HEK293 (cell line): ENCODE results near the gene ANKRD11.

Experiments
- CTCF ChIA-PET: fragments of 350-600 bp; formaldehyde crosslinking; extraction: SDS; loops from one replicate; lab custom pipeline; 2021; ENCODE audit warnings: antibody characterized with exemption; lab: Yijun Ruan, JAX
- POLR2A ChIA-PET: fragments of 300-600 bp; formaldehyde crosslinking; extraction: SDS; loops from one replicate; lab custom pipeline; 2020; ENCODE audit warnings: antibody characterized with exemption, inconsistent platforms; lab: Yijun Ruan, JAX
- H3K27ac ChIP-seq: fragments of 200-500 bp; sonication (Bioruptor generic); 2 replicates; pipeline ENCODE4 v1.5.1; 2014; ENCODE audit warnings: low read depth, low read length, control low read depth, inconsistent platforms; ENCODE audit errors: extremely low read depth
- H3K36me3 ChIP-seq, 2 experiments: fragments of 200-500 bp in 1 of 2; sonication (Bioruptor generic) in 1 of 2; 1 replicate in 1 of 2; 2 replicates in 1 of 2; pipeline ENCODE4 v1.5.1; 2014 to 2017; ENCODE audit warnings: inconsistent platforms in 2 of 2, low read length in 2 of 2; ENCODE audit not compliant: control insufficient read depth in 2 of 2, insufficient read depth in 1 of 2
- H3K4me1 ChIP-seq: fragments of 200-500 bp; sonication (Bioruptor generic); 2 replicates; pipeline ENCODE4 v1.5.1; 2014; ENCODE audit warnings: mild to moderate bottlenecking, low read length, inconsistent platforms; ENCODE audit not compliant: control insufficient read depth, insufficient read depth
- H3K4me3 ChIP-seq: 2 replicates; pipeline ENCODE4 v1.5.1; 2011; ENCODE audit warnings: low read depth, mild to moderate bottlenecking, control low read depth, low read length, moderate library complexity
- H3K9me3 ChIP-seq: fragments of 200-500 bp; sonication (Bioruptor generic); 2 replicates; pipeline ENCODE4 v1.5.1; 2014; ENCODE audit warnings: low read depth, low read length, inconsistent platforms; ENCODE audit not compliant: control insufficient read depth, insufficient read depth
- ATF2 ChIP-seq: fragments of 450-650 bp; formaldehyde crosslinking; IDR thresholded peaks from 2 replicates; pipeline ENCODE4 v1.5.1; 2016; ENCODE audit warnings: missing biosample characterization, missing genetic modification characterization, low read depth
- CTCF ChIP-seq: fragments of 450-650 bp; formaldehyde crosslinking; IDR thresholded peaks from 2 replicates; pipeline ENCODE4 v1.5.1; 2016; ENCODE audit warnings: missing biosample characterization, missing genetic modification characterization
- GLI2 ChIP-seq: fragments of 450-650 bp; formaldehyde crosslinking; IDR thresholded peaks from 2 replicates; pipeline ENCODE4; 2017; ENCODE audit warnings: missing biosample characterization, missing genetic modification characterization, low read depth, borderline replicate concordance
- OSR2 ChIP-seq: fragments of 450-650 bp; formaldehyde crosslinking; IDR thresholded peaks from 2 replicates; pipeline ENCODE4 v1.5.1; 2016; ENCODE audit warnings: missing biosample characterization, missing genetic modification characterization
- REST ChIP-seq: fragments of 450-650 bp; formaldehyde crosslinking; IDR thresholded peaks from 2 replicates; pipeline ENCODE4 v1.5.1; 2016; ENCODE audit warnings: missing biosample characterization, missing genetic modification characterization
- SP2 ChIP-seq: fragments of 450-650 bp; formaldehyde crosslinking; IDR thresholded peaks from 2 replicates; pipeline ENCODE4 v1.5.1; 2016; ENCODE audit warnings: missing biosample characterization, missing genetic modification characterization
- WT1 ChIP-seq: fragments of 450-650 bp; formaldehyde crosslinking; IDR thresholded peaks from 2 replicates; pipeline ENCODE4 v1.5.1; 2016; ENCODE audit warnings: missing biosample characterization, missing genetic modification characterization
- ZBTB17 ChIP-seq: fragments of 450-650 bp; formaldehyde crosslinking; IDR thresholded peaks from 2 replicates; pipeline ENCODE4 v1.5.1; 2016; ENCODE audit warnings: missing biosample characterization, missing genetic modification characterization
- ZBTB44 ChIP-seq: fragments of 450-650 bp; IDR thresholded peaks from 2 replicates; pipeline ENCODE4 v1.5.1; 2018; ENCODE audit warnings: missing biosample characterization, mild to moderate bottlenecking, missing genetic modification characterization
- ZIC2 ChIP-seq: fragments of 450-650 bp; formaldehyde crosslinking; IDR thresholded peaks from 2 replicates; pipeline ENCODE4 v1.5.1; 2016; ENCODE audit warnings: missing biosample characterization, missing genetic modification characterization
- ZNF10 ChIP-seq: fragments of 450-650 bp; formaldehyde crosslinking; IDR thresholded peaks from 2 replicates; pipeline ENCODE4 v1.5.1; 2017; ENCODE audit warnings: missing biosample characterization, missing genetic modification characterization
- ZNF140 ChIP-seq: fragments of 450-650 bp; formaldehyde crosslinking; IDR thresholded peaks from 2 replicates; pipeline ENCODE4 v1.5.1; 2016; ENCODE audit warnings: missing biosample characterization, missing genetic modification characterization
- ZNF155 ChIP-seq: fragments of 450-650 bp; formaldehyde crosslinking; IDR thresholded peaks from 2 replicates; pipeline ENCODE4 v1.5.1; 2016; ENCODE audit warnings: missing biosample characterization, missing genetic modification characterization
- ZNF16 ChIP-seq: fragments of 450-650 bp; formaldehyde crosslinking; IDR thresholded peaks from 2 replicates; pipeline ENCODE4 v1.5.1; 2016; ENCODE audit warnings: low read depth, missing biosample characterization, missing genetic modification characterization
- ZNF19 ChIP-seq: fragments of 450-650 bp; formaldehyde crosslinking; IDR thresholded peaks from 2 replicates; pipeline ENCODE4; 2016; ENCODE audit warnings: missing biosample characterization, missing genetic modification characterization, low read depth
- ZNF239 ChIP-seq: fragments of 450-650 bp; formaldehyde crosslinking; IDR thresholded peaks from 2 replicates; pipeline ENCODE4 v1.5.1; 2016; ENCODE audit warnings: missing biosample characterization, missing genetic modification characterization
- ZNF274 ChIP-seq, 2 experiments: fragments of 200-500 bp in 1 of 2; fragments of 450-650 bp in 1 of 2; sonication (Bioruptor generic) in 1 of 2; formaldehyde crosslinking in 1 of 2; IDR thresholded peaks; 2 replicates each; pipeline versions ENCODE4 v1.5.1 to v1.6.1; 2014 to 2016; ENCODE audit warnings: borderline replicate concordance in 1 of 2, inconsistent platforms in 1 of 2, low read length in 1 of 2, missing biosample characterization in 1 of 2, missing genetic modification characterization in 1 of 2
- ZNF302 ChIP-seq: fragments of 450-650 bp; formaldehyde crosslinking; IDR thresholded peaks from 2 replicates; pipeline ENCODE4 v1.5.1; 2016; ENCODE audit warnings: missing biosample characterization, missing genetic modification characterization, low read depth
- ZNF324 ChIP-seq: fragments of 450-650 bp; formaldehyde crosslinking; IDR thresholded peaks from 2 replicates; pipeline ENCODE4 v1.5.1; 2016; ENCODE audit warnings: missing biosample characterization, missing genetic modification characterization
- ZNF354C ChIP-seq: fragments of 450-650 bp; formaldehyde crosslinking; IDR thresholded peaks from 2 replicates; pipeline ENCODE4 v1.5.1; 2016; ENCODE audit warnings: missing biosample characterization, missing genetic modification characterization, low read depth, borderline replicate concordance
- ZNF391 ChIP-seq: fragments of 450-650 bp; formaldehyde crosslinking; IDR thresholded peaks from 2 replicates; pipeline ENCODE4 v1.5.1; 2016; ENCODE audit warnings: low read depth, missing biosample characterization, missing genetic modification characterization, borderline replicate concordance
- ZNF548 ChIP-seq: fragments of 450-650 bp; formaldehyde crosslinking; IDR thresholded peaks from 2 replicates; pipeline ENCODE4 v1.5.1; 2016; ENCODE audit warnings: missing biosample characterization, missing genetic modification characterization
- ZNF600 ChIP-seq: fragments of 450-650 bp; formaldehyde crosslinking; IDR thresholded peaks from 2 replicates; pipeline ENCODE4 v1.5.1; 2016; ENCODE audit warnings: missing biosample characterization, missing genetic modification characterization
- ZNF670 ChIP-seq: fragments of 450-650 bp; formaldehyde crosslinking; IDR thresholded peaks from 2 replicates; pipeline ENCODE4 v1.5.1; 2016; ENCODE audit warnings: missing biosample characterization, missing genetic modification characterization, low read depth
- ZNF785 ChIP-seq: fragments of 450-650 bp; formaldehyde crosslinking; IDR thresholded peaks from 2 replicates; pipeline ENCODE4 v1.5.1; 2016; ENCODE audit warnings: missing biosample characterization, missing genetic modification characterization
- ZNF792 ChIP-seq: fragments of 450-650 bp; formaldehyde crosslinking; IDR thresholded peaks from 2 replicates; pipeline ENCODE4 v1.5.1; 2016; ENCODE audit warnings: missing biosample characterization, missing genetic modification characterization
- ZNF830 ChIP-seq: fragments of 450-650 bp; IDR thresholded peaks from 2 replicates; pipeline ENCODE4 v1.5.0; 2018; ENCODE audit warnings: missing biosample characterization, missing genetic modification characterization, low read depth, mild to moderate bottlenecking, moderate library complexity
- ZNF837 ChIP-seq: fragments of 450-650 bp; formaldehyde crosslinking; IDR thresholded peaks from 2 replicates; pipeline ENCODE4 v1.5.1; 2016; ENCODE audit warnings: missing biosample characterization, missing genetic modification characterization
- ZSCAN16 ChIP-seq: fragments of 450-650 bp; formaldehyde crosslinking; IDR thresholded peaks from 2 replicates; pipeline ENCODE4 v1.5.1; 2016; ENCODE audit warnings: missing biosample characterization, missing genetic modification characterization

ANKRD11 gene

GRCh38 chr16:89311636-89312035 is 178.7 kb downstream of the ANKRD11 start:
- no peak for TF ChIP-seq ZIC2
- no peak for TF ChIP-seq GLI2 (tag by site-specific recombination)
- no peak for TF ChIP-seq ZNF391 (tag by site-specific recombination)
- TF ChIP-seq ZNF600 = no peak
- no peak for TF ChIP-seq ZNF548
- TF ChIP-seq ZNF324 (tag by site-specific recombination) = no peak
- TF ChIP-seq ZNF302 = no peak
- TF ChIP-seq ZSCAN16 (tag by site-specific recombination) = no peak
- TF ChIP-seq ZNF785 (tag by site-specific recombination) = no peak
- no peak for TF ChIP-seq ZNF670
- no peak for TF ChIP-seq OSR2 (tag by site-specific recombination)
- no peak for TF ChIP-seq ZNF140 (tag by site-specific recombination)
- TF ChIP-seq ZBTB44 (tag by site-specific recombination) = no peak
- TF ChIP-seq ZNF10 (tag by site-specific recombination) = no peak
- no peak for TF ChIP-seq SP2 (tag by site-specific recombination)
- no peak for TF ChIP-seq ATF2 (tag by site-specific recombination)
- TF ChIP-seq ZNF155 (tag by site-specific recombination) = no peak
- TF ChIP-seq ZNF16 (tag by site-specific recombination) = no peak
- TF ChIP-seq ZNF830 (tag by site-specific recombination) = no peak
- no peak for TF ChIP-seq ZNF19 (tag by site-specific recombination)
- Histone ChIP-seq H3K9me3 (no peaks in the 10 kb centered on the region), H3K4me1 (no peaks in the 10 kb centered on the region), H3K4me3 (no peak overlapping the region), H3K36me3 (peaks cover 0 to 67% of the 10 kb centered on the region in 2 experiments; a peak in 1 of 3 replicates), H3K27ac (no peak overlapping the region)
- ChIA-PET CTCF (interaction anchor here (1.8 kb wide), 1 partner anchor 22 kb away, joined by 6 read pairs; no protein-coding TSS in a partner anchor), POLR2A (interaction anchor here (1.2 kb wide), 1 partner anchor 18 kb away, joined by 3 read pairs; no protein-coding TSS in a partner anchor)

- Histone ChIP-seq H3K9me3 (no peaks in the 10 kb centered on the region), H3K4me1 (no peaks in the 10 kb centered on the region), H3K27ac (no peak overlapping the region), H3K4me3 (no peak overlapping the region), H3K36me3 (peaks cover 0 to 56% of the 10 kb centered on the region in 2 experiments; a peak in 2 of 3 replicates)
- POLR2A ChIA-PET = no interaction called here
- CTCF ChIA-PET = no interaction called here
- TF ChIP-seq ZBTB17 (tag by site-specific recombination) (no peak), WT1 (tag by site-specific recombination) (no peak), REST (no peak), ZNF354C (tag by site-specific recombination) (no peak), ZNF792 (tag by site-specific recombination) (no peak), CTCF (tag by site-specific recombination) (no peak), ZNF274 (IDR thresholded peaks at IDR 0.05; ENCODE audit: low read length) (no peak), ZNF274 (tag by site-specific recombination; IDR thresholded peaks at IDR 0.05; ENCODE audit: borderline replicate concordance) (no peak), ZNF837 (tag by site-specific recombination) (no peak), ZNF239 (no peak)
Observed at GRCh38 chr16:89309438-89310122, 180.8 kb downstream of the ANKRD11 start.
